Hepatic stellate cell (primary cell): Measurements from ENCODE around the gene EPYC.

Experiments
- DNase-seq: peaks from one replicate; pipeline ENCODE4 v3.0.0; 2011; ENCODE audit warnings: low spot score

EPYC gene

GRCh38 chr12:91004872-91005271 is at the start of gene EPYC:
TSS of gene EPYC (minus strand) at chr12:91004972. CDS start at chr12:91002565, 2,407 bp downstream.
- no peak for DNase-seq

DNA sequence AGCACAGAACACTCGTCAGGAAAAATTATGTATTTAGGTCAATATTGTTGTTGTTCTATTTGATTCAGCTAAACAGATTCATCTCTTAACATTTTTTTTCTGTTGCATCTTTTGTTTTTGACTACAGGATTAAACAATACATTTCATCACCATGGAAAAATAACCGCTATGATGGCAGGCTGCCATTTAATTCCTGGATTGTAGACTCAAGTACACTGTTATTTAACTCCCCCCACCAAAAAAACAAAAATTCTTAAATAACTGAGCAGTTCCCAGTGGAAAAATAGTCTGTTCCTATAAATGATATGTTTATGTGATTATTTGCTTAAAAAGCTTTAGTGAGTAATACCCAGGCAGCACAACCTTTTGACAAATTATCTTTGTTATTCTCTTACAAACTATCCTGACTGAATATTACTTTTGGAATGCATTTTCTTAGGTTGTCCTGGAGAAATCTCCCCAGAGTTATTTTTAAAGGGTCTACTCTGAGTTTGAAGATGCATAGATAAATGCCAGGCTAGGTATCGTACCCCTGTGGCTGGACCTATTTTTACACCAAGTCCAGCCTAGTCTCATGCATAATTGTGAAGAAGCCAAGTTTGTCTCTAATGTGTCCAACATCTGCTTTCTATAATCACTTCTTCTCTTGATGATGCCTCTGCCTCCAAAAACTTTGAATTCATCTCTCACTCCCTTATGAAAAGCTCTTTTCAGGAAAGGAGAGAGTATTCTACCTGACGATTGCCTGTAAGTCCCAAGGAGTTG is 49.4 kb upstream of the EPYC start:
- DNase-seq = peak; percentile 3

GRCh38 chr12:91052026-91052425 is 47.3 kb upstream of the EPYC start:
- no peak for DNase-seq

DNA sequence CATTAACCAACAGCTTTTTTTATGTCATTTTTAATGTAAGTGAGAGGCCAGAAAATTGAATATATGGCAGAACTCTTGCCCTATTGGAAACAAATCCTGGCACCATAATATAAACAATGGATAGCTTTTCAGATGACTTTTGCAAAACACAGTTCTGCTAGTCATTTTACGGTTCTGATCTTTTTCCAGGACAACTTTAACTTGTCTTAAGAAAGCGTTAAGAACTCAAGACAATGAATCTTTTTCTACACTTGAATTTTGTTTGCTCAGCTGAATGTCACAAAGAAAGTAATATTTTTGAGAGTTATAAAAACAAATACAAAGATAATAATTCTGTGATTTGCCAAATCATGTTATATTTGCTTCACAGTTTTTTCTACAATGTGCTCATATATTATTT is 39.8 kb upstream of the EPYC start:
- DNase-seq = no peak

- no peak for DNase-seq
Measured at GRCh38 chr12:91043408-91043807, 38.6 kb upstream of the EPYC start.

- no peak for DNase-seq
Measured at GRCh38 chr12:91040096-91040755, 35.5 kb upstream of the EPYC start.

- no peak for DNase-seq
Measured at GRCh38 chr12:91037276-91037675, 32.5 kb upstream of the EPYC start.

DNA sequence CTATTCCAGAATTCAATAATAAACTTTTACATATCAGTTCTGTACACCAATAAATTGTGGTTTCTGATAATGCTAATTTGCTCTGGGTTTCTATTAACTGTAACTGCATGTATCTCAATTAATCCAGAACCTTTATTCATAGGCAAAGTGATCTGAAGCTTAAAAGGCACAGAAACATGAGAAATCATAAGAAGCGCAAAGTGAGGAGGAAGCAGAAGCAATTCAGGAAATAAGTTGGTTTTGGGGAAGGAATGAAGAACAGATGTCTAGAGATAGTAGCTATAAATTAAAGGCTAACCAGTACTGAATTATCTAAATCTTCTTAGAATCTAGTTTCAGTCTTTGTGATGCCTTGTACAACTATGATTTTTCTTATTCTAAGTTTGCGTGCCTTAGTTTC is 28.5 kb upstream of the EPYC start:
- DNase-seq = no peak

- peak; percentile 8 for DNase-seq
Measured at GRCh38 chr12:91023326-91024004, 18.7 kb upstream of the EPYC start.

DNA sequence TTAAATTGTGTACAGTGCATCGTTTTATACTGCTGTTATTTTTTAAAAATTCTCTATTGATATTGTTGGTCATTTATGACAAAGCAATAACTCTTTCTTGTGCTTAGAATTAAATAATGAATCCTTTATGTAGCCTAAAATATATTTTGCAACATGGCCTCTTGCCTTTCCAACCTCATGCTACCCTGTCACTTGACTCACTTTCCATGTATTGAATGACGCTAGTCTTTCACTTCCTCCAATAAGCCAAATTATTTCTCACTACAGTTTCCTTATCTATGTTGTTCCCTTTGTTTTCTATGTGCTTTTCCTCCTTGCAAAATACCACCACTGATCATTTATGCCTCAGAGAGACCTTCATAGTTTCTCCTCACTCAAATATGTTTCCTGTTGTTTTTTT is 16.3 kb upstream of the EPYC start:
- no peak for DNase-seq

GRCh38 chr12:91019455-91019854 is 14.7 kb upstream of the EPYC start:
- DNase-seq = no peak

DNA sequence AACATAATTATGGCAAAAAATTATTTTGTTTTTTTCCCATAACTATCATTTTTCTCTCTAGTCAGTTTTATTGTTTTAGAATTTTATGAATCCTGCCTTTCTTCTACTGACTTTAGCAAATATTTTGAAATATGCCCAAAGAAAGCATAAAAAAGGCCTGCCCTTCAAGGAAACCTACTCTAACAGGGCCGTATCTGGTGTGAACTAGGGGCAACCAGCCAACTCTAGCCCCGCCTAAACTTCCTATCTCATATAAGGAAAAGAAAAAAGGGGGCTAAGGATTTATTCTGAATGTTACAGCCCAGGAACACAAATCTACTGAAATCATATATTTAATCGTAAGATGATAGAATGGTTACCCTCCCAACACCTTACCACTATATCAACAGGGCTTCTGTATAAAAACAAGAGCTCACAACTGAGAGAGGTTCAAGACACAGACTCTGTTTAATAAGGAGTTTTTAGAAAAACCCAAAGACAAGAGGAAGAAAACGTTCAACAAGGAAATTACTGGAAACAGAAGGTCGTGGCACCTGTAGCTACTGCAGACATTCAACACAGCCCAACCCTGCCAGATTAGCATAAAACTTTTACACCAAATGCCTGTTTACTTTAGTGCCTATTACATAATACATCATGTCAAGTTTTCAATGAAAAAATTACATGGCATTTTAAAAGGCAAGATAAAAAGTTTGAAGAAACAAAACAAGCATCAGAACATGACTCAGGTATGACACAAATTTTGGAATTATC is 12.9 kb upstream of the EPYC start:
- no peak for DNase-seq

DNA sequence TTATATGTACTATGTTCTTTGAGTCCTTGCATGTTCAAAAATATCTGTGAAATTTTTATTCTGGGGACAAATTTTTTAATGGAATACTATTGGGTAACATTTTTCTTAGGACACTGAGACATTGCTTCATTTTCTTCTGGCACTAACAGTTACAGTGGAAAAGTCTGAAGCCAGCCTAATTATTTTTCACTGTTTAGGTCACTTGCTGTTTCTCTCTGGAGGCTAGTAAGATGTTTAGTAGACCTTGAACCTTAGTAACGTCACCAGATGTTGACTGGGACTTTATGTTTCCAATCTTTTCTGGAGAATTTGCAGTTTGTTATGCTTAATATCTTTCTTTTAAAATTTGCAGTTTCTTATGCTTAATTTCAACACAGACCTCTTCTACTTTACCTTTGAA is 12.3 kb upstream of the EPYC start:
- no peak for DNase-seq

DNA sequence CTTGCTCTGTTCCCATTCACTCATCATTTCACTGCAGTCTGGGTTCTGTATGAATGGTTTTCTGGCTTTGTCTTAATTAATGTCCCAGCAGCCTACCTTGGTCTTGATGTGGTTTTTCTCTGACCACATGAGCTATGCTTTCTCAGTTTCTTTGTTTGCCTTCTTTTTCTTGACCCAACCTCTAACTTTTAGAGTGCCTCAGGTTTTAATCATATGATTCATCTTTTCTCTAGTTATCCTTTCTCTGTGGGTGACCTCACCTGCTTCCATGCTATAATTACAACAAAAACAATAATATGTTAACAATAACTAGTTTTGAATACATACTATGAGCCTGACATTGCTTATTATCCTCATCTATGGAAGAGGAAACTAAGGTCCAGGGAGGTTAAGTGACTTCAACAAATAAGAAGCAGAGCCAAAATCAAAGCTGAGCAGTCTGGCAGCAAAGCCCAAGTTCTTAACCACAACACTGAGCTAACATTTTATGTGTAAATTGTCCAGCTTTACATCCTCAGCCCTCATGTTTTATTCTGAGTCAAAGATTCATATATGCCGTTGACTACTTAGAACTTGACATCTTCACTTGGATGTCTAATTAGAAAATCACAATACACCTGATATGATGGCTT is 4.7 kb upstream of the EPYC start:
- no peak for DNase-seq

DNA sequence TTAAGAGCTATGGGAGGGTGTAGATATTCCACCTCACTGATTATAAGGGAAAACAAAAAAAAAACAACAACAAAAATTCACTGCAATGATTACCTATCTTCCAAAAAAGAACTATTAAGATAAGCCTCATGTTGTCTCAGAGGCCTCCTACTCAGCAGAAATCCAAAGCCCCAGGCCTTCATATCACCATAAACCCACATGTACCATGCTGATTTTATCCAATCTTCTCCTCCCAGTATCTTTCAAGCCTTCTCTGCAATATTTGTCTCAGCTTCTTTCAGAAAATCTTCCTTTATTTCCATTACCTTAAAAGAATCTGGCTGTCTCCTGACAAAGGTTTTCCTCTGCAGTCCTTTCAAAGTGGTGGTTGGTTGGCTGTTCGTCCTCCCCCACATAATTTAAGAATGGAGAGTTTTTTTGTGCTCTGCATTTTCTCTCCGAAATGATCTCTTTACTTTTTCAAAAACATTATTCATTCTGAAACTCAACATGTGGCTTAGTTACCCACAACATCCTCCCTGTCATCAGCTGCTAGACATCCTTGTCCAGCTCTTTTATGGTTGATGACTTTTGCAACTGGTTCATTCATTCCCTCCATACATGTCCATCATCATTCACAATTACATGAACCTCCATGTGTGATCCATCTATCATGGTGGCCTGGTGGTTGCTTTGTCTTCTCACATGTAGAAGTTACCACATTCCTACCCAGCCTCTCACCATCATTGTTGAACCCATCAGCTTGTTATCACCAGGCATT is 2.9 kb upstream of the EPYC start:
- no peak for DNase-seq

- no peak for DNase-seq
Measured at GRCh38 chr12:91003737-91004136, 1.0 kb downstream of the EPYC start.

GRCh38 chr12:91001306-91001705 is 3.5 kb downstream of the EPYC start:
- DNase-seq = no peak

GRCh38 chr12:90999966-91000365 is 4.8 kb downstream of the EPYC start:
- no peak for DNase-seq

DNA sequence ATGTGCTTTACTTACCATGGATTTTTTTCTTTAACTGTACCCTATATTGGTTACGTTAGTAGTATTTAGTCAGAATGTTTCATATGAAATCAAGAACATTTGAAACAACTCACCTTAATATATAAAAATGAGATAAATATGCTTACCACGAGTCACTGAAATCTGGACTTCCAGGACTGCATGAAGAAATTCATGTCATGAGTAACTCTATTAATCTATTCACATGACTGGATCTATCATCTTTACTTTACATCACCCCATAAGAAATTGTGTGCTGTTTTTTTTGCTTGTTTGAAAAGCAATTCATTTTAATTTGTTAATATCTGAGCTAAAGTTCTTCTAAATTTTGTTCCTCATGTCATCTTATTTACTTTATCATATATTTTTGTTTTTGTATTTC is 5.2 kb downstream of the EPYC start:
- DNase-seq = no peak

GRCh38 chr12:90995010-90995409 is 9.8 kb downstream of the EPYC start:
- no peak for DNase-seq

DNA sequence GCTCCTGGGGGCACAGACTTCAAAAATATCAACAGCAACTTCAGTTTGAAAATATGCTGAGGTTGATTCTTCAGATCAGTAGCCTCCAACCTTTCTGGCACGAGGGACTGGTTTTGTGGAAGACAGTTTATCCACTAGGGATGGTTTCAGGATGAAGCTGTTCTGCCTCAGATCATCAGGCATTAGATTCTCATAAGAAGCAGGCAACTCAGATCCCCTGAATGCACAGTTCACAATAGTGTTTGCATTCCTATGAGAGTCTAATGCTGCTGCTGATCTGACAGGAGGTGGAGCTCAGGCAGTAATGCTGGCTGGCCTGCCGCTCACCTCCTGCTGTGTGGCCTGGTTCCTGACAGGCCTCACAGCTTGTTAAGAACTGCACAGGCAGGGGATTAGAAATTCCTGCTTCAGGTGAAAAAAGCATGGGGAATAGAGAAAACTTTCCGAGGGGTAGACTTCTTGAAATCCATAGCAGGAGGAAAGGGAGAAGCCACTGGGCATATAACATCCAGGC is 12.8 kb downstream of the EPYC start:
- DNase-seq = no peak
